Progenitor cell of endocrine pancreas (in vitro differentiated cells): ENCODE results near the gene ZNF579. TPM values are rescaled to one million over a fixed set of nuclear protein-coding genes. Genes with fewer than 3 reads are reported as not detected.

Experiments
- DNase-seq: peaks from one replicate; pipeline ENCODE4 v3.0.0; 2021; ENCODE audit warnings: low spot score; ENCODE audit not compliant: unreplicated experiment
- H3K27ac Mint-ChIP-seq: 2 replicates; pipeline ENCODE4 v1.8.0; 2021; ENCODE audit warnings: mild to moderate bottlenecking, moderate library complexity, mixed read lengths
- H3K27me3 Mint-ChIP-seq: 2 replicates; pipeline ENCODE4 v1.8.0; 2021; ENCODE audit warnings: mixed read lengths
- H3K36me3 Mint-ChIP-seq: 2 replicates; pipeline ENCODE4 v1.8.0; 2022; ENCODE audit warnings: mixed read lengths; ENCODE audit not compliant: insufficient read depth
- H3K4me1 Mint-ChIP-seq: 2 replicates; pipeline ENCODE4 v1.8.0; 2021; ENCODE audit warnings: low read depth, mixed read lengths
- H3K4me3 Mint-ChIP-seq: 2 replicates; pipeline ENCODE4 v1.8.0; 2021; ENCODE audit warnings: low read depth, mild to moderate bottlenecking, moderate library complexity, mixed read lengths
- H3K9me3 Mint-ChIP-seq: 2 replicates; pipeline ENCODE4 v1.8.0; 2021; ENCODE audit warnings: low read depth, mixed read lengths
- total RNA-seq: library from RNA; stranded (reverse); gene quantifications from 2 replicates; pipeline ENCODE4 v1.2.1, GENCODE V29; 2021
- TF ChIP-seq, protein P1 (sequence below): fragments of 200-600 bp; sonication (generic); IDR thresholded peaks from one replicate; pipeline ENCODE4 v1.5.0; 2021; ENCODE audit warnings: antibody characterized with exemption, mild to moderate bottlenecking; ENCODE audit not compliant: unreplicated experiment

The ZNF579 gene
- total RNA-seq, 1 donor from 2014 or later = 29.1 TPM

DNA sequence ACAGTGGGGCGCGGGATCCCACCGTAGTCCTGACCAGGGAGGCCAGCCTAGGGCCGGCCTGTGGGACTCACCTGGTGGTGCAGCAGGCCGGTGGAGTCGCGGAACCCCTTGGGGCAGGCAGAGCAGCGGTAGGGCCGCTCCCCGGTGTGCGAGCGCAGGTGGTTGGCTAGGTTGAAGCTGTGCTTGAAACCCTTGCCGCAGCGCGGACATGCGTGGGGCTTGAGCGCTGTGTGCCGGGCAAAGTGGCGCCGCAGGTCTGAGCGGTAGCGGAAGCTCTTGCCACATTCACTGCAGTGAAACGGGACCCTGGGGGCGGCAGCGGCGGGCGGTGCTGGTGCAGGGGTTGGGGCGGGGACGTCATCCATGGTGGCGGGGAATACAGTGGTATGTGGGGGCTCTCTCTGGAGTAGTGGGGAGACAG, 16.9 kb upstream of the ZNF579 start:
- no peak for DNase-seq
- Mint-ChIP-seq H3K4me3 (no peak overlapping the region), H3K27me3 (no peaks in the 10 kb centered on the region), H3K36me3 (peaks cover 32% of the 10 kb centered on the region), H3K27ac (no peak overlapping the region), H3K4me1 (peaks cover 7% of the 10 kb centered on the region), H3K9me3 (peaks cover 2% of the 10 kb centered on the region)
- TF ChIP-seq, protein P1, sequence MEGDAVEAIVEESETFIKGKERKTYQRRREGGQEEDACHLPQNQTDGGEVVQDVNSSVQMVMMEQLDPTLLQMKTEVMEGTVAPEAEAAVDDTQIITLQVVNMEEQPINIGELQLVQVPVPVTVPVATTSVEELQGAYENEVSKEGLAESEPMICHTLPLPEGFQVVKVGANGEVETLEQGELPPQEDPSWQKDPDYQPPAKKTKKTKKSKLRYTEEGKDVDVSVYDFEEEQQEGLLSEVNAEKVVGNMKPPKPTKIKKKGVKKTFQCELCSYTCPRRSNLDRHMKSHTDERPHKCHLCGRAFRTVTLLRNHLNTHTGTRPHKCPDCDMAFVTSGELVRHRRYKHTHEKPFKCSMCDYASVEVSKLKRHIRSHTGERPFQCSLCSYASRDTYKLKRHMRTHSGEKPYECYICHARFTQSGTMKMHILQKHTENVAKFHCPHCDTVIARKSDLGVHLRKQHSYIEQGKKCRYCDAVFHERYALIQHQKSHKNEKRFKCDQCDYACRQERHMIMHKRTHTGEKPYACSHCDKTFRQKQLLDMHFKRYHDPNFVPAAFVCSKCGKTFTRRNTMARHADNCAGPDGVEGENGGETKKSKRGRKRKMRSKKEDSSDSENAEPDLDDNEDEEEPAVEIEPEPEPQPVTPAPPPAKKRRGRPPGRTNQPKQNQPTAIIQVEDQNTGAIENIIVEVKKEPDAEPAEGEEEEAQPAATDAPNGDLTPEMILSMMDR = no peak

DNA sequence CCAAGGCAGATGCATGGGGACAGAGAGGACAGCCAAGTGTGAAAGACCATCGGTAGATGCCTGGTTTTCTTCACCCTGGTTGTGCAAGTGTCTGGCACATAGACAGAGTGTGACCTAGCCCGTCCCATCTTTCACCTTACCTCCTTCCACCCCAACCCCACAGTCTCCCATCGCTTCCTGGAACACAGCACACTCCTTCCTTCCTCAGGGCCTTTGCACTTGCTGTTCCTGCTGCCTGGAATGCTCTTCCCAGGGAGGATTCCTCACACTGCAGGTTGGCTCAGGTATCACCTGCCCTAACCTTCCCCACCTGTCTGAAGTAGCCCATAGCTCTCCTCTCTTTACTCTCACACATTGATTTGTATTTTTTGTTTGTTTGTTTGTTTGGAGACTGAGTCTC, 15.7 kb upstream of the ZNF579 start:
- TF ChIP-seq, protein P1 = no peak
- Mint-ChIP-seq H3K9me3 (peaks cover 2% of the 10 kb centered on the region), H3K4me1 (peaks cover 7% of the 10 kb centered on the region), H3K27ac (no peak overlapping the region), H3K36me3 (peaks cover 36% of the 10 kb centered on the region), H3K4me3 (no peak overlapping the region), H3K27me3 (no peaks in the 10 kb centered on the region)
- no peak for DNase-seq

DNA sequence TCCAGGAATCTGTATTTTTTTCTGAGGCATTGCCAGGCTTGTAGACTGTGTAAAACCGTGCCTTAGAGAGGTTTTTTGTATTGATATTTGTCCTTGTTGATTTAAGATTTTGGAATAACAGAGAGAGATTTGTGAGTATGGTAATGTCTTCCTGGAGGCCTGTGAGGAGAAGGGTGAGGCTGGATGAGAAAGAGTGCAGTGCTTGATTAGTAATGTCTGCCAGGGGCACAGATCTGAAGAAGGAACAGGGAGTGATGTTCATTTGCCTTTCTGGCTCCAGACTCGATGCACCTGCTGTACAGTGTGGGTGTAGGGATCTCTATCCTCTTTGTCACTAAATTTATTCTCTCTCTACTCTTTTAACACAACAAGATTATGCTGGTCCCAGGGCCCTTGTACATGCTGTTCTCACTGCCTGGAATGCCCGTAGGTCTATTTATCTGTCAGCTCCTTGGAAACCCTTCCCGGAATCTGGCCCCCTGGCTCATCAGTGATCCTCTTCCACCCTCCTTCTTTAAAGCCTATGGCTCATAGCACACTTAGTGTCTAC, 14.4 kb upstream of the ZNF579 start:
- Mint-ChIP-seq H3K4me3 (no peak overlapping the region), H3K27me3 (no peaks in the 10 kb centered on the region), H3K4me1 (peaks cover 3% of the 10 kb centered on the region), H3K27ac (no peak overlapping the region), H3K9me3 (peaks cover 2% of the 10 kb centered on the region), H3K36me3 (peaks cover 37% of the 10 kb centered on the region)
- DNase-seq = no peak
- TF ChIP-seq, protein P1 = no peak

DNA sequence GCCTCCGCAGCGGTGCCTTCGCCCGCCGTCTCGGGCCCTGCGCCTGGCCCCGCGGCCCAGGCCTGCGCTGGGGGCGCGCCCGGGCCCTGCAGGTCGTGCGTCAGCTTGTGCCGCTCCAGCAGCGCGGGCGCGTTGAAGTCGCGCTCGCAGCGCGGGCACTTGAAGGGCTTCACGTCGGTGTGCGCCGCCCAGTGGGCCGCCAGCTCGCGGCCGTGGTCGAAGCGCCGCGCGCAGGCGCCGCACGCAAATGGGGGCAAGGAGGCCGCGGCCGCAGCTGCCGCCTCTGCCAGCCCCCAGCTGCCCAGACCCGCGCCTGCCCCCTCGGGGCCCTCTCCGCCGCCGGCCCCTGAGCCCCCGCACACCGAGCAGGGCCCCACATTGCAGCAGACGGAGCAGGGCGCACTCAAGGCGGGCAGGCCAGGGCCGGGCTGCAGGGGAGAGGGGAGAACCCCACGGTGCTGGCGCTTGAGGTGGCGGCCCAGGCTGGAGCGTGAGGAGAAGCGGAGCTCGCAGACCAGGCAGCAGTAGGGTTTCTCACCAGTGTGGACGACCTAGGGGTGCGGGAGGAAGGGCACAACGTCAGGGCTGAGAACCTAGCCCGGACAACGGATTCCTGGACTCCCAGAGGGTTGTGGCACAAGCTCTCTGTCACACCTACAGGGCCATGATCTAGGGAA, 12.6 kb upstream of the ZNF579 start:
- Mint-ChIP-seq H3K4me1 (peaks cover 3% of the 10 kb centered on the region), H3K4me3 (no peak overlapping the region), H3K9me3 (no peaks in the 10 kb centered on the region), H3K36me3 (peaks cover 34% of the 10 kb centered on the region), H3K27ac (no peak overlapping the region), H3K27me3 (no peaks in the 10 kb centered on the region)
- no peak for DNase-seq
- TF ChIP-seq, protein P1 = no peak

DNA sequence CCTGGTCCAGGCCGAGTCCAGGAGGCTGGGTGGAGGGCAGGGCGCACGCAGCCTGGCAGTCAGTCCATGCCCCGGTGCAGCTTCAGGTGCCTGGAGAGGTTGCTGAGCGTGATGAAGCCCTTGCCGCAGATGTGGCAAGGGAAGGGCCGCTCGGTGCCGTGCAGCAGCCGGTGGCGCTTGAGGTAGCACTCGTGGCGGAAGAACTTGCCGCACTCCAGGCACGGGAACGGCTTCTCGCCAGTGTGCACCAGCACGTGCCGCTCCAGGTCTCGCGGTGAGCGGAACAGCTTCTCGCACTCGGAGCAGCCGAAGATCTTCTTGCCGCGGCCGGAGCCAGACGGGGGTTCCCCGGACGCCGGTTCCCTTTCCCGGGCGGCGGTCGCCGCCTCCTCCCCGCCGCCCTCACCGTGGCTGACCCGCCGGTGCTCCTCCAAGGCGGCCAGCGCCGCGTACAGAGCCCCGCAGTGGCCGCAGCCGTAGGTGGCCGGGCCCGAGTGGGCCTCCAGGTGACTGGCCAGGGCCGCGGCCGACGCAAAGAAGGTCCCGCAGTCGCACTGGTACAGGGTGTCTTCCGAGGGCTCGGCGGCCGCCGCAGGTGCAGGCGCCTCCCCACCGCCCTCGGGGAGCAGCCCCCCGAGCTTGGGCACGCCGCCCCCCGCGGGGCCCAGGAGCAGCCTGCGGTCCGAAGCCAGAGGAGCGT, 11.9 kb upstream of the ZNF579 start:
- no peak overlapping the region for H3K4me3 Mint-ChIP-seq
- no peaks in the 10 kb centered on the region for H3K27me3 Mint-ChIP-seq
- peaks cover 31% of the 10 kb centered on the region for H3K36me3 Mint-ChIP-seq
- no peaks in the 10 kb centered on the region for H3K9me3 Mint-ChIP-seq
- TF ChIP-seq, protein P1 = no peak
- H3K4me1 Mint-ChIP-seq = peaks cover 3% of the 10 kb centered on the region
- H3K27ac Mint-ChIP-seq = no peak overlapping the region
- DNase-seq = no peak
